ENCODE measurements around the gene CADM1.

- TF ChIP-seq CTCF (IDR thresholded peaks at IDR 0.05) (no peak), POLR2A (IDR thresholded peaks at IDR 0.05) (no peak)
These were observed 49.7 kb downstream of the CADM1 start for GRCh38 chr11:115454525-115454924.
